IMR-90 (cell line): Measurements from ENCODE around the gene SMTNL1. TPM values are rescaled to one million over a fixed set of nuclear protein-coding genes. Genes with fewer than 3 reads are reported as not detected.

Source experiments
- ATAC-seq: fragments of 200-7000 bp; cut with Tn5 transposase; 2 replicates; pipeline ENCODE4 v1.9.1; 2020; ENCODE audit warnings: low read depth, mild to moderate bottlenecking, moderate library complexity
- BruUV-seq: library from RNA; stranded (reverse); fragments of 400-500 nt; replicated peaks from 2 replicates; lab custom pipeline; 2021; lab: Mats Ljungman, UMichigan
- CTCF ChIA-PET: fragments of 300-600 bp; formaldehyde crosslinking; extraction: SDS; loops from one replicate; lab custom pipeline; 2021; ENCODE audit warnings: antibody characterized with exemption; lab: Yijun Ruan, JAX
- POLR2A ChIA-PET: fragments of 300-600 bp; sonication (Branson Sonifier 250); formaldehyde crosslinking; loops from one replicate; lab custom pipeline; 2022; ENCODE audit warnings: antibody characterized with exemption; ENCODE audit not compliant: unreplicated experiment; lab: Charles Lee
- DNase-seq: peaks from one replicate; pipeline ENCODE4 v3.0.0; 2013
- H2AFZ ChIP-seq: replicated peaks from 2 replicates; pipeline ENCODE3; 2013; ENCODE audit warnings: low read length, mild to moderate bottlenecking; ENCODE audit not compliant: poor library complexity
- H2AK5ac ChIP-seq: 2 replicates; pipeline ENCODE4 v1.6.1; 2013; ENCODE audit warnings: low read depth, low read length, inconsistent platforms
- H2AK9ac ChIP-seq: replicated peaks from 2 replicates; pipeline ENCODE3; 2013; ENCODE audit warnings: mild to moderate bottlenecking, low read depth, low read length, moderate library complexity; ENCODE audit not compliant: poor library complexity
- H2BK120ac ChIP-seq: 2 replicates; pipeline ENCODE4 v1.6.1; 2013; ENCODE audit warnings: low read depth, low read length, inconsistent platforms
- H2BK15ac ChIP-seq: 3 replicates; pipeline ENCODE4 v1.6.1; 2013; ENCODE audit warnings: low read depth, low read length, inconsistent platforms
- H2BK20ac ChIP-seq: 2 replicates; pipeline ENCODE4 v1.6.1; 2013; ENCODE audit warnings: low read depth, mild to moderate bottlenecking, inconsistent platforms, low read length, moderate library complexity
- H2BK5ac ChIP-seq: 2 replicates; pipeline ENCODE4 v1.6.1; 2013; ENCODE audit warnings: mild to moderate bottlenecking, low read depth, low read length, inconsistent platforms; ENCODE audit not compliant: poor library complexity, severe bottlenecking
- H3K14ac ChIP-seq: replicated peaks from 2 replicates; pipeline ENCODE4 v1.6.1; 2013; ENCODE audit warnings: low read depth, low read length, inconsistent platforms
- H3K18ac ChIP-seq: 2 replicates; pipeline ENCODE4 v1.6.1; 2013; ENCODE audit warnings: low read depth, low read length, control low read depth
- H3K23ac ChIP-seq: 2 replicates; pipeline ENCODE4 v1.6.1; 2013; ENCODE audit warnings: low read depth, low read length, inconsistent platforms
- H3K27ac ChIP-seq: 2 replicates; pipeline ENCODE4 v1.5.1; 2013; ENCODE audit warnings: mild to moderate bottlenecking, control low read depth, low read length; ENCODE audit not compliant: insufficient read depth
- H3K27me3 ChIP-seq: 2 replicates; pipeline ENCODE4 v1.6.1; 2013; ENCODE audit warnings: low read length; ENCODE audit not compliant: control insufficient read depth, insufficient read depth
- H3K36me3 ChIP-seq: 2 replicates; pipeline ENCODE4 v1.6.1; 2013; ENCODE audit warnings: low read length, mixed read lengths; ENCODE audit not compliant: control insufficient read depth, insufficient read depth
- H3K4ac ChIP-seq: 2 replicates; pipeline ENCODE4 v1.6.1; 2013; ENCODE audit warnings: low read depth, low read length, inconsistent platforms
- H3K4me1 ChIP-seq: 2 replicates; pipeline ENCODE4 v1.6.1; 2013; ENCODE audit warnings: low read length, mixed read lengths; ENCODE audit not compliant: control insufficient read depth, insufficient read depth
- H3K4me2 ChIP-seq: 2 replicates; pipeline ENCODE4 v1.6.1; 2013; ENCODE audit warnings: low read depth, mild to moderate bottlenecking, control low read depth, low read length, moderate library complexity
- H3K4me3 ChIP-seq: 2 replicates; pipeline ENCODE4 v1.5.1; 2013; ENCODE audit warnings: low read depth, mild to moderate bottlenecking, control low read depth, low read length, moderate library complexity; ENCODE audit not compliant: insufficient read depth
- H3K56ac ChIP-seq: 2 replicates; pipeline ENCODE4 v1.6.1; 2013; ENCODE audit warnings: low read length, inconsistent platforms; ENCODE audit not compliant: insufficient read depth; ENCODE audit errors: extremely low read depth
- H3K79me1 ChIP-seq, 2 experiments: 2 replicates each; pipeline ENCODE4 v1.6.1; 2013; ENCODE audit warnings: low read length in 2 of 2, inconsistent platforms in 1 of 2, low read depth in 1 of 2
- H3K9ac ChIP-seq: 2 replicates; pipeline ENCODE4 v1.6.1; 2013; ENCODE audit warnings: low read depth, low read length, control low read depth
- H3K9me1 ChIP-seq: 2 replicates; pipeline ENCODE4 v1.6.1; 2013; ENCODE audit warnings: low read length, inconsistent platforms; ENCODE audit not compliant: insufficient read depth
- H3K9me3 ChIP-seq: 2 replicates; pipeline ENCODE4 v1.6.1; 2013; ENCODE audit warnings: low read length; ENCODE audit not compliant: control insufficient read depth, insufficient read depth
- H4K20me1 ChIP-seq: 2 replicates; pipeline ENCODE4 v1.6.1; 2013; ENCODE audit warnings: low read length, inconsistent platforms; ENCODE audit not compliant: insufficient read depth
- H4K5ac ChIP-seq: 2 replicates; pipeline ENCODE4 v1.6.1; 2013; ENCODE audit warnings: mild to moderate bottlenecking, low read depth, low read length, control low read depth
- H4K8ac ChIP-seq, 2 experiments: 2 replicates each; pipeline ENCODE4 v1.6.1; 2013; ENCODE audit warnings: low read depth in 2 of 2, low read length in 2 of 2, control low read depth in 1 of 2, inconsistent platforms in 1 of 2
- H4K91ac ChIP-seq: 2 replicates; pipeline ENCODE4 v1.6.1; 2013; ENCODE audit warnings: low read depth, low read length, inconsistent platforms; ENCODE audit not compliant: insufficient read depth
- MAZ ChIP-seq: IDR thresholded peaks from 2 replicates; pipeline ENCODE4 v1.6.1; 2012; ENCODE audit warnings: low read depth, mild to moderate bottlenecking, low read length, improper control_type of control experiment, moderate library complexity, borderline replicate concordance
- MXI1 ChIP-seq: IDR thresholded peaks from 2 replicates; pipeline ENCODE4 v1.6.1; 2012; ENCODE audit warnings: low read depth, mild to moderate bottlenecking, low read length, moderate library complexity, borderline replicate concordance
- POLR2A ChIP-seq: IDR thresholded peaks from 2 replicates; pipeline ENCODE4 v1.6.1; 2012; ENCODE audit warnings: mild to moderate bottlenecking, low read depth, low read length
- RAD21 ChIP-seq: IDR thresholded peaks from 2 replicates; pipeline ENCODE4 v1.6.1; 2012; ENCODE audit warnings: low read length, improper control_type of control experiment
- SMC3 ChIP-seq: fragments of 150-350 bp; IDR thresholded peaks from 2 replicates; pipeline ENCODE4 v1.6.1; 2016; ENCODE audit warnings: low read depth, mild to moderate bottlenecking, antibody characterized with exemption, low read length, moderate library complexity
- WGBS, 2 experiments: methylation state at CpG; one replicate each; pipeline versions ENCODE4 v1.1.5 to v1.1.7; 2013; ENCODE audit warnings: missing lambda C conversion rate in 2 of 2; ENCODE audit not compliant: insufficient read length in 1 of 2; ENCODE audit errors: extremely low coverage in 2 of 2; 5-methylcytosine and 5-hydroxymethylcytosine counted together
- dilution Hi-C: fragments of 300-500 bp; cut with HindIII; formaldehyde crosslinking; loops from one replicate; pipeline ENCODE4 v1.14.3; 2018; ENCODE audit warnings: low sequenced_read_pairs; ENCODE audit not compliant: unreplicated experiment
- in situ Hi-C: fragments of 300-500 bp; cut with MboI; formaldehyde crosslinking; loops from 3 replicates; pipeline ENCODE4 v1.14.3; 2019; ENCODE audit warnings: low sequenced_read_pairs, inconsistent platforms, mixed read lengths
- intact Hi-C: fragments of 100-400 bp; cut with micrococcal nuclease; formaldehyde crosslinking; loops from 2 replicates; pipeline ENCODE4 v1.10.0; 2022
- polyA plus RNA-seq, 3 experiments: library from polyadenylated mRNA; depleted of rRNA; stranded (reverse); fragments of >200 nt; gene quantifications; 2 replicates each; pipeline ENCODE4 v1.2.3, GENCODE V29; 2012; ENCODE audit warnings: low replicate concordance in 1 of 3
- total RNA-seq: library from RNA; depleted of rRNA; stranded (reverse); fragments of >200 nt; gene quantifications from 2 replicates; pipeline ENCODE4 v1.2.3, GENCODE V29; 2012
- TF ChIP-seq, protein P1 (sequence below): conservative IDR thresholded peaks from 2 replicates; pipeline ENCODE4 v1.5.1; 2012; ENCODE audit warnings: mild to moderate bottlenecking, low read depth, low read length, improper control_type of control experiment
- TF ChIP-seq, protein P2 (sequence below): fragments of 150-350 bp; IDR thresholded peaks from 2 replicates; pipeline ENCODE4 v1.6.1; 2016; ENCODE audit warnings: low read depth, mild to moderate bottlenecking, low read length, moderate library complexity, borderline replicate concordance

The SMTNL1 gene
- total and polyA plus RNA-seq, 2 of the 4 experiments (the other 2 are of a cell fraction), result not detected

DNA sequence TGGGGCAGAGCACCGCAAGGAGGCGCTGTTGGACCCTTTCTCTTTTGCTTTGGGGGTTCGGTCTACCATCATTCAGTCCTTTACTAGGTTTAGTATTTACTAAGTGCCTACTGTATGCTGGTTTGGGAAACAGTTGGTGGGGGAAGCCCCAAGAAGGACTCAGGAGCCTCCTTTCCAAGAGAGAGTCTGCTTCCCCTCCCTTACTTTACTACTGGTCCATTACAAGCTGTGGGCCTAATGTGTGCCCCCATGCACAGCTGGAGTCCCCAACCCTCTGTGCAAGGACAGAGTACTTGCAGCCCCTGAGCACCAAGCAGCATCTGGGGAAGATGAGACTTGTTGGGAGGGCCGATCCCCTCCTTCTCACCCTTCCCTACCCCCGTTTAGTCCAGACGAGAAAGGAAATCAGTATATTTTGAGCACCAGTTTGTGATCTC is 31.0 kb downstream of the SMTNL1 start:
- H3K14ac ChIP-seq, result peak overlapping the region; percentile 61; the same call in 1 of the 2 replicates
- peak overlapping the region; percentile 96 for H2AK5ac ChIP-seq
- peak overlapping the region; percentile 56 for H2BK20ac ChIP-seq
- intact Hi-C loops, result loop anchor here (1.0 to 5.0 kb wide), 4 partner anchors 73 to 944 kb away; no protein-coding TSS in a partner anchor
- ATAC-seq (peak; percentile 1; the same call in 1 of the 2 replicates), DNase-seq (peak; percentile 67)
- ChIA-PET CTCF (interaction anchor here (0.6 to 2.2 kb wide), 10 partner anchors 9 to 951 kb away, joined by 3 to 34 read pairs (median 4); no protein-coding TSS in a partner anchor), POLR2A (interaction anchor here (1.6 kb wide), 1 partner anchor 72 kb away, joined by 4 read pairs; no protein-coding TSS in a partner anchor)
- H3K9me1 ChIP-seq, result peaks cover 4% of the 10 kb centered on the region; the same call in 1 of the 2 replicates
- H2AFZ ChIP-seq, result peak overlapping the region; percentile 98
- peak overlapping the region; percentile 73 for H3K4ac ChIP-seq
- no peak overlapping the region for H3K23ac ChIP-seq
- H3K18ac ChIP-seq, result peak overlapping the region; percentile 5; the same call in 1 of the 2 replicates
- H3K27ac ChIP-seq, result peak overlapping the region; percentile 83
- in situ Hi-C loops, result loop anchor here (5.0 kb wide), 1 partner anchor 74 kb away; no protein-coding TSS in a partner anchor
- peaks cover 11% of the 10 kb centered on the region for H3K4me1 ChIP-seq
- H3K9ac ChIP-seq, result peak overlapping the region; percentile 13
- H2BK120ac ChIP-seq, result peak overlapping the region; percentile 49; the same call in 1 of the 2 replicates
- H4K20me1 ChIP-seq, result no peaks in the 10 kb centered on the region
- dilution Hi-C loops, result no loop called here
- peak overlapping the region; percentile 80 for H3K4me3 ChIP-seq
- peak overlapping the region; percentile 64 for H3K4me2 ChIP-seq
- H4K8ac ChIP-seq, result peak overlapping the region; percentile 27 to 59; a peak in 3 of 4 replicates
- H3K79me1 ChIP-seq, result peaks cover 4 to 25% of the 10 kb centered on the region in 2 experiments; a peak in 3 of 4 replicates
- H3K56ac ChIP-seq, result peak overlapping the region; percentile 29; the same call in 1 of the 2 replicates
- H3K9me3 ChIP-seq, result no peaks in the 10 kb centered on the region
- peak overlapping the region; percentile 36 for H4K5ac ChIP-seq
- H2BK15ac ChIP-seq, result peak overlapping the region; percentile 12; the same call in 1 of the 3 replicates
- no peaks in the 10 kb centered on the region for H3K36me3 ChIP-seq
- peak overlapping the region; percentile 54 for H4K91ac ChIP-seq
- WGBS, 2 experiments, result no CpG with 5 or more reads among the region's 6 CpGs
- H2BK5ac ChIP-seq, result peak overlapping the region; percentile 61
- TF ChIP-seq, protein P1, sequence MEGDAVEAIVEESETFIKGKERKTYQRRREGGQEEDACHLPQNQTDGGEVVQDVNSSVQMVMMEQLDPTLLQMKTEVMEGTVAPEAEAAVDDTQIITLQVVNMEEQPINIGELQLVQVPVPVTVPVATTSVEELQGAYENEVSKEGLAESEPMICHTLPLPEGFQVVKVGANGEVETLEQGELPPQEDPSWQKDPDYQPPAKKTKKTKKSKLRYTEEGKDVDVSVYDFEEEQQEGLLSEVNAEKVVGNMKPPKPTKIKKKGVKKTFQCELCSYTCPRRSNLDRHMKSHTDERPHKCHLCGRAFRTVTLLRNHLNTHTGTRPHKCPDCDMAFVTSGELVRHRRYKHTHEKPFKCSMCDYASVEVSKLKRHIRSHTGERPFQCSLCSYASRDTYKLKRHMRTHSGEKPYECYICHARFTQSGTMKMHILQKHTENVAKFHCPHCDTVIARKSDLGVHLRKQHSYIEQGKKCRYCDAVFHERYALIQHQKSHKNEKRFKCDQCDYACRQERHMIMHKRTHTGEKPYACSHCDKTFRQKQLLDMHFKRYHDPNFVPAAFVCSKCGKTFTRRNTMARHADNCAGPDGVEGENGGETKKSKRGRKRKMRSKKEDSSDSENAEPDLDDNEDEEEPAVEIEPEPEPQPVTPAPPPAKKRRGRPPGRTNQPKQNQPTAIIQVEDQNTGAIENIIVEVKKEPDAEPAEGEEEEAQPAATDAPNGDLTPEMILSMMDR, result peak; percentile 90
- TF ChIP-seq SMC3 (peak; percentile 76; the same call in 1 of the 2 replicates), MXI1 (peak; percentile 76; the same call in 1 of the 2 replicates), MAZ (peak; percentile 34; the same call in 1 of the 2 replicates), POLR2A (no peak), RAD21 (peak; percentile 79)
- TF ChIP-seq, protein P2, sequence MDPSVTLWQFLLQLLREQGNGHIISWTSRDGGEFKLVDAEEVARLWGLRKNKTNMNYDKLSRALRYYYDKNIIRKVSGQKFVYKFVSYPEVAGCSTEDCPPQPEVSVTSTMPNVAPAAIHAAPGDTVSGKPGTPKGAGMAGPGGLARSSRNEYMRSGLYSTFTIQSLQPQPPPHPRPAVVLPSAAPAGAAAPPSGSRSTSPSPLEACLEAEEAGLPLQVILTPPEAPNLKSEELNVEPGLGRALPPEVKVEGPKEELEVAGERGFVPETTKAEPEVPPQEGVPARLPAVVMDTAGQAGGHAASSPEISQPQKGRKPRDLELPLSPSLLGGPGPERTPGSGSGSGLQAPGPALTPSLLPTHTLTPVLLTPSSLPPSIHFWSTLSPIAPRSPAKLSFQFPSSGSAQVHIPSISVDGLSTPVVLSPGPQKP, result no peak
- no TSS peak for BruUV-seq
- H3K27me3 ChIP-seq, result no peaks in the 10 kb centered on the region
- H2AK9ac ChIP-seq, result peak overlapping the region; percentile 22
